ENCODE results near the gene YIPF7.

GRCh38 chr4:44701037-44701436 is 49.6 kb upstream of the YIPF7 start:
- TF ChIP-seq ZNF132 (tag by site-specific recombination; IDR thresholded peaks at IDR 0.05; ENCODE audit: borderline replicate concordance) = no peak
- TF ChIP-seq, protein P1, sequence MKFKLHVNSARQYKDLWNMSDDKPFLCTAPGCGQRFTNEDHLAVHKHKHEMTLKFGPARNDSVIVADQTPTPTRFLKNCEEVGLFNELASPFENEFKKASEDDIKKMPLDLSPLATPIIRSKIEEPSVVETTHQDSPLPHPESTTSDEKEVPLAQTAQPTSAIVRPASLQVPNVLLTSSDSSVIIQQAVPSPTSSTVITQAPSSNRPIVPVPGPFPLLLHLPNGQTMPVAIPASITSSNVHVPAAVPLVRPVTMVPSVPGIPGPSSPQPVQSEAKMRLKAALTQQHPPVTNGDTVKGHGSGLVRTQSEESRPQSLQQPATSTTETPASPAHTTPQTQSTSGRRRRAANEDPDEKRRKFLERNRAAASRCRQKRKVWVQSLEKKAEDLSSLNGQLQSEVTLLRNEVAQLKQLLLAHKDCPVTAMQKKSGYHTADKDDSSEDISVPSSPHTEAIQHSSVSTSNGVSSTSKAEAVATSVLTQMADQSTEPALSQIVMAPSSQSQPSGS (tag by site-specific recombination; IDR thresholded peaks at IDR 0.05; ENCODE audit: low read depth) = no peak
- TF ChIP-seq ZNF416 (tag by site-specific recombination; IDR thresholded peaks at IDR 0.05) = no peak
- TF ChIP-seq CTCF (tag by site-specific recombination; IDR thresholded peaks at IDR 0.05) = no peak
- TF ChIP-seq KLF8 (tag by site-specific recombination; IDR thresholded peaks at IDR 0.05) = no peak
- TF ChIP-seq, protein P2, sequence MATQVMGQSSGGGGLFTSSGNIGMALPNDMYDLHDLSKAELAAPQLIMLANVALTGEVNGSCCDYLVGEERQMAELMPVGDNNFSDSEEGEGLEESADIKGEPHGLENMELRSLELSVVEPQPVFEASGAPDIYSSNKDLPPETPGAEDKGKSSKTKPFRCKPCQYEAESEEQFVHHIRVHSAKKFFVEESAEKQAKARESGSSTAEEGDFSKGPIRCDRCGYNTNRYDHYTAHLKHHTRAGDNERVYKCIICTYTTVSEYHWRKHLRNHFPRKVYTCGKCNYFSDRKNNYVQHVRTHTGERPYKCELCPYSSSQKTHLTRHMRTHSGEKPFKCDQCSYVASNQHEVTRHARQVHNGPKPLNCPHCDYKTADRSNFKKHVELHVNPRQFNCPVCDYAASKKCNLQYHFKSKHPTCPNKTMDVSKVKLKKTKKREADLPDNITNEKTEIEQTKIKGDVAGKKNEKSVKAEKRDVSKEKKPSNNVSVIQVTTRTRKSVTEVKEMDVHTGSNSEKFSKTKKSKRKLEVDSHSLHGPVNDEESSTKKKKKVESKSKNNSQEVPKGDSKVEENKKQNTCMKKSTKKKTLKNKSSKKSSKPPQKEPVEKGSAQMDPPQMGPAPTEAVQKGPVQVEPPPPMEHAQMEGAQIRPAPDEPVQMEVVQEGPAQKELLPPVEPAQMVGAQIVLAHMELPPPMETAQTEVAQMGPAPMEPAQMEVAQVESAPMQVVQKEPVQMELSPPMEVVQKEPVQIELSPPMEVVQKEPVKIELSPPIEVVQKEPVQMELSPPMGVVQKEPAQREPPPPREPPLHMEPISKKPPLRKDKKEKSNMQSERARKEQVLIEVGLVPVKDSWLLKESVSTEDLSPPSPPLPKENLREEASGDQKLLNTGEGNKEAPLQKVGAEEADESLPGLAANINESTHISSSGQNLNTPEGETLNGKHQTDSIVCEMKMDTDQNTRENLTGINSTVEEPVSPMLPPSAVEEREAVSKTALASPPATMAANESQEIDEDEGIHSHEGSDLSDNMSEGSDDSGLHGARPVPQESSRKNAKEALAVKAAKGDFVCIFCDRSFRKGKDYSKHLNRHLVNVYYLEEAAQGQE (tag by site-specific recombination; IDR thresholded peaks at IDR 0.05) = no peak
- TF ChIP-seq ZNF169 (tag by site-specific recombination; IDR thresholded peaks at IDR 0.05) = no peak
- no peak for TF ChIP-seq ZSCAN30 (tag by site-specific recombination; IDR thresholded peaks at IDR 0.05)
- TF ChIP-seq ZNF157 (tag by site-specific recombination; IDR thresholded peaks at IDR 0.05) = no peak
- no peak for TF ChIP-seq ZNF10 (tag by site-specific recombination; IDR thresholded peaks at IDR 0.05)
- no peak for TF ChIP-seq ZNF248 (tag by site-specific recombination; IDR thresholded peaks at IDR 0.05)
- TF ChIP-seq, protein P3, sequence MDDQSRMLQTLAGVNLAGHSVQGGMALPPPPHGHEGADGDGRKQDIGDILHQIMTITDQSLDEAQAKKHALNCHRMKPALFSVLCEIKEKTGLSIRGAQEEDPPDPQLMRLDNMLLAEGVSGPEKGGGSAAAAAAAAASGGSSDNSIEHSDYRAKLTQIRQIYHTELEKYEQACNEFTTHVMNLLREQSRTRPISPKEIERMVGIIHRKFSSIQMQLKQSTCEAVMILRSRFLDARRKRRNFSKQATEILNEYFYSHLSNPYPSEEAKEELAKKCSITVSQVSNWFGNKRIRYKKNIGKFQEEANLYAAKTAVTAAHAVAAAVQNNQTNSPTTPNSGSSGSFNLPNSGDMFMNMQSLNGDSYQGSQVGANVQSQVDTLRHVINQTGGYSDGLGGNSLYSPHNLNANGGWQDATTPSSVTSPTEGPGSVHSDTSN (CRISPR knock-in tag; IDR thresholded peaks at IDR 0.05) = no peak
